ENCODE measurements around the gene MYL12B.
"Not testable (repeated sequence)": the region's sequence is repeated elsewhere in the genome, so short reads cannot be mapped to it uniquely, and the experiment has no call there.

Gene MYL12B

GRCh38 chr18:3304832-3305231 is 42.9 kb downstream of the MYL12B start:
- no peak for DNase-seq

- peak; percentile 89 for DNase-seq
Observed at GRCh38 chr18:3305354-3305762, 43.4 kb downstream of the MYL12B start.

- DNase-seq = peak; percentile 40
Observed at GRCh38 chr18:3305933-3306332, 44.0 kb downstream of the MYL12B start.

- DNase-seq = no peak
Observed at GRCh38 chr18:3306391-3306790, 44.5 kb downstream of the MYL12B start.

GRCh38 chr18:3313685-3314084 is 51.8 kb downstream of the MYL12B start:
- no peak for DNase-seq

- DNase-seq = not testable (repeated sequence)
Observed at GRCh38 chr18:3315344-3315743, 53.4 kb downstream of the MYL12B start.

- DNase-seq = no peak
Observed at GRCh38 chr18:3319399-3319798, 57.5 kb downstream of the MYL12B start.

GRCh38 chr18:3319894-3320454 is 58.0 kb downstream of the MYL12B start:
- no peak for DNase-seq

GRCh38 chr18:3321133-3321812 is 59.3 kb downstream of the MYL12B start:
- DNase-seq = peak; percentile 81

GRCh38 chr18:3323900-3324299 is 62.0 kb downstream of the MYL12B start:
- no peak for DNase-seq

Measured in fibroblast of skin of scalp (primary cell).